ENCODE measurements around the gene TGM3.

The TGM3 gene

DNA sequence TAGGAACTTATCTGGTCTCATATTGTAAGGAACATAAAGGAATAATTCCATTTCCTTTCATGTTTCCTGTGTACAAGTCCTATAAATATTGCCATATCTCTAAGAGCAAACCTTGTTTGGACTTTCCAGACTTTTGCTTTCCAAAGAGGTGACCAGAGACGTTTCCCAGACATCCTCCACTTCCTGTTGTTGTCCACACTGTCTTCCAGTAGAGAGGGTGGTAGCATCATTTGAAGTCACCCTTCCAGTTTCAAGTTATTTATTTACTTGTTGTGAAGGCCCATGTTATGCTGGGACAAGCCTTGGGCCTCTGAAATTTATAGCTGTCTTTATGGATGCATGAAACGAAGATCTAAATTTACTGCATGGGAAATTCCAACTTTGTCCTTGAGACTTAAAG is 10.6 kb upstream of the TGM3 start:
- DNase-seq: no peak

DNA sequence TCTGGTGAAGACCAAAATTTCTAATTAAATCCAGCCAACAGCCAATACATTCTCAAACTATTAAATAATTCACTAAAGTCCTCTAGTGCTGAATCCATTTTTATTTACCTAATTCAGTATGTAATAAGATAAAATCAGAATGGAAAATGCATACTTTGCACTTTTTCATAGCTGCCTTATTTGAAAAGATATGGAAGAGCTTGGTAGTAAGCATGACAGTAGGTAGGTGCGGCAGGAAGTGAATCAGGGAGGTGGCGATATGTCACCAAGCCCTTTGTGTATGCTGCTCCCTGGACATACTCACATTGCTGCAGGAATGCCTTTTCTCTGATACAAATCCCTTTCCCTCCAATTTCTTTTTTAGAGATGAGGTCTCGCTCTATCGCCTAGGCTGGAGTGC is 10.2 kb upstream of the TGM3 start:
- no peak for DNase-seq

DNA sequence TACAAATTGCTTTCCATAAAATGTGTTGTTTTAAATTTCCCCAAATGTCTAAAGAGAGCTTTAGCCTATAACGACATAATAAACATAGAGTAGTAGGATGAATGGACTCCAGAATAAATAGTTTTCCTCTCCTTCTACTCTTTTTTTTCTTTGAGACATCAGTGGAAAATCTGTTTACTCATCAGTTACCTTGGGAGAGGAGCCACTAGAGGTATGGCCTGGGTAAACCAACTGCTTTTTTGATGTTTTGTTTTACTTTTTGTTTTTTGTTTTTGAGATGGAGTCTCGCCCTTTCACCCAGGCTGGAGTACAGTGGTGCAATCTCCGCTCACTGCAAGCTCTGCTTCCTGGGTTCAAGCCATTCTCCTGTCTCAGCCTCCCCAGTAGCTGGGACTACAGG is 8.3 kb upstream of the TGM3 start:
- no peak for DNase-seq

DNA sequence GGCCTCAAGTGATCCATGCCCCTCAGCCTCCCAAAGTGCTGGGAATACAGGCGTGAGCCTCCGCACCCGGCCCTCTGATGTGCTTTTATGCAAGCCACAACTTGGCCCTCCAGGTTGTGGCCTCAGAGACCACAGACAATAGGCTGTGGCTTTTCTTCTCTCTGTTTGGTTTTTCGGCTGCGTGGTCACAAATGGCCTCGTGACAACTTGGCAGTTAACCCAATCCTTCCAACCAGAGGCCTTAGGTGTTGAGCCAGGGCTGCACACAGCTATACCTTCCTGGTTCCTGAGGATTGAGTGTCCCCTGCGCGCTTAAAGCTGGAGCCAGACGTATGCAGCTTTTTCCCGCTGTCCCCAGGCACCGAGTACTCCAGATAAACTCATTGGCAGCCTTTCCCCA is 6.3 kb upstream of the TGM3 start:
- no peak for DNase-seq

DNA sequence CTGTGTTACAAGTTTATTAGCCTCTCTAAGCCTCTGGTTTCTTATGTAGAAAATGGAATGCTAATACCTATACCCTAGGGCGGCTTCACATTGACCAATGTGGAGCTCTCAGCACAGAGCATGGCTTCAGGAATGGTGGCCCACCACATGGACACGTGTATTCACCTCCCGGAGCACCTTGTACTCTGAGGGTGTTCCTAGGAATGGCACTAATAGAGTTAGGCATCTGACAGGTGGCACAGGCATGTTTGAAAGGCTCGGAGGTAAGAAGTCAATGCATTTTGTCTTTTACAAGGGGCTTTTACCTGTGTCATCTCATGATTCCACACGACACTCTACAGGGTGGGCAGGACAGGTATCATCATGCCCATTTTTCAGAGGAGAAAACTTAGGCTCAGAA is 5.3 kb upstream of the TGM3 start:
- DNase-seq: no peak

DNA sequence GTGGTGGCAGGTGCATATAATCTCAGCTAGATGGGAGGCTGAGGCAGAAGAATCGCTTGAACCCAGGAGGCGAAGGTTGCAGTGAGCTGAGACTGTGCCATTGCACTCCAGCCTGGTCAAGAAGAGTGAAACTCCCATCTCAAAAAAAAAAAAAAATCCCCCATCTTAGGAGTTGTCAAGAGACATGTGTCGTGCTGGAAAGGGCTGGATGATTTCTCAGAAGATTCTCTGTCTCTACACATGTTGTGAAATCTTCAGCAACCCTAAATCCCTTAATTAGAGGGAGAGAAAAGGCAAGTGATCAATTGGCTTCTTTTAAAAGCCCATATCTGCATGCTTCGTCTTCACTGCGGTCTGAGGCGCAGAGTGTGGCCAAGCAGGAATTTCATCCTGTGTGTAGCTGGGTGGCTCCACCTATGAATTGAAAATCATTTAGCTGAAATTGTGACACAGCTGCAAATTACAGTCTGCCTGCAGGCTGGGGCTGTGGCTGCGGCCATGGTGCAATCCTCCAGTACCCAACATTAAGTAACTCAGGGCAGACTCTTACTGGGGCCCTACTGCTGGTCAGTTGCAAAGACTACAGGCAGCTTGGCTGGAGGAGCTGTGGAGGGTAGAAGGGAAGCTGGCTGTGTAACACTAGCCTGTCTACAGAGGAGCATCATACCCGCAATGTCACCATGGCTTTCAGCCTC is 3.2 kb upstream of the TGM3 start:
- no peak for DNase-seq

DNA sequence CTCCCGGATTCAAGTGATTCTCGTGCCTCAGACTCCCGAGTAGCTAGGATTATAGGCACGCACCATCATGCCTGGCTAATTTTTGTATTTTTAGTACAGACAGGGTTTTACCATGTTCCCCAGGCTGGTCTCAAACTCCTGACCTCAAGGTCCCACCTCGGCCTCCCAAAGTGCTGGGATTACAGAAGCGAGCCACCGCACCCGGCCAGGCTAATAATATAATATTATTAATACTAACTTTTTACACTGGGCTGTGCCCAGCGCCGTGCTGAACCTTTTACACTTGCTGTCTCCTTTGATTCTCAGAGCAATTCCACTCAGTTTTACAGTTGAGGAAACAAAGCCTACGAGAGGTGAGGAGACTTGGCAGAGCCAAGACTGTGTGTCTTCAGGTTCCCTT is 2.3 kb upstream of the TGM3 start:
- DNase-seq: no peak

DNA sequence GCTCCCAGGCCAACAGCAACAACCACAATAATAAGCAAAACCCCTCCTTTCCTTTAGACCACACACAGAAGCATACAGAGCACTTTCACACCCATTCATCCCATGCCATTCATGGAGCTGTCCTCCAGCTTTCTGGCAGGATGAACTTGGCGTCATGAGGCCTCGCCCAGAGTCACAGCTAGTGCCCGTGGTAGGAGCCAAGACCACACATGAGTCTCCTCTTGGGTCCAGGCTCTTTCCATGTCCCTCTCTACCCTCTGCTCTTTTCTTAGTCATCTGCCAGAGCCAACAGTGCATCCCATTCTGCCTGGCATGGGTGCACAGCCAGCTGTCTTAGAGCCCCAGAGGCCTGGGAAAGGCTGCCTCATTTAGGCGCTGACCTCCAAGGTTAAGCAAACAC is 1.8 kb upstream of the TGM3 start:
- DNase-seq: no peak

DNA sequence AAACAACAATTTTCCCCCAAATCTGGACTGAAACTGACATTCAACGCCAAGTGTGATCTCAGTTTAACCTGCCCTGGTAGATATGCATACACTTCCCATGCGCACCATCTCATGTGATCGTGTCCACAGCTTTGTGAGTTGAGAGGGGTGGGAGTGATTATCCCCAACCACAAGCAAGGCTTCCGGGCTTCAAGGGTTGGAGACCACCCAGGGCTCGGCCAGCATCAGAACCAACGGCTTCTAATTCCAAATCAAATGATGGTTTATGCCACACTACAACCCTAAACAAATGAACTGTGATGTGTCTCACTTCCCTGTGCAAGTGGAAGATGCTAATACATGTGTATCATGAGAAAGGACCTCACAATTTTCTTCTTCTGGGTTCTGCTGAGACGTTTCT is 515 bp upstream of the TGM3 start:
- DNase-seq: no peak

DNA sequence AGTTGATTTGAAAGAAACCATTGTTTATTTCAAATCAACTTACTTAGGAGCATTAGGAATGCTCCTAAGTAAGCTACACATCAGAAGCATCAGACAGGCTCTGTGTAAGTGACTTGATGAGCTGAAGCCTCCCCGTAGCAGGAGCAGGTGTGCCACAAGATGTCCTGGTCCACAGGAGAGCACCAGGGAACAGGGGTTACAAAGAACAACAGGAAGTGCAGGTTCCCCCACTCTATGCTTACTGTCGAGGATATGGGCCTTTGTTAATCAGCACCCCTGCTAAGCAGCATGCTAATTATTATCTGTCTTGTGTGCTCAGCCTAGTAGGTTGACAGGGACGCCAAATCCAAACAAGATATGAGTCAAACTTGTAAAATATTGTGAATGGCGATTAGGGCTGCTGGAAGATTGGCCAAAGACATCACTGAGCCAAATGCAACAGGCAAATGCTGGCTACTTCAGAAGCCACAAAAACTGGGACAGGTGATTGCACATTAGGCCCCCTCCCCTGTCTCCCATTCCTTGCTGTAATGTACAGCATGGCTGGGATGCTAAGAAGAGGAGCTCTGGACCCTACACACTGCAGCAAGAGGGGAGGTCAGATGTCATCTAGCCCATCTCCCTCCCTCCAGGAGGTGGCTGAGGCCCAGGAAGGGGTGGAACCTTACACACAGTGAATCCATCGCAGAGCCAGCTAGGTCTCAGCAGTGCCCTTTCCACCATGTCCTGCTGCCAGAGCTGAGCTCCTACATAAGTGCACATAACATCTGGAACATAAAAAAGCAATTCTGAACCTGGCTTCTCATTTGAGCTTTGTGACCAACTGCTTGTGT is 939 bp downstream of the TGM3 start:
- DNase-seq: no peak

DNA sequence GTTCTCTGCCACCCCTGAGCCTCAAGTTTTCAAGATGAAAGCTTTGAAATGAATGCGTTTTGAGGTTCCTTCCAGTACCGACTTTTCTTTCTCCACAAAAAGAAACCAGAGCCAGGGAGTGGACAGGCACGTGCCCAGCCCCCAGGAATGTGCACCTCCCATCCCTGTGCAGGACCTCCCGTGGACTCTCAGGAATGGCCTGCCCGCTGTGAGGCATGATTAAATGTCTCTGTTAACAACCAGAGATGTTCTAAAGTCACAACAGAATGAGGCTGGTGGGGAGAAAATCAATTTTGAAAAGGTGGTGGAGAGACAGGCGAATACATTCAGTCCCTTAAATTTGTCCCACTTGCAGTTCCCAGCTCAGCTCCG is 1.5 kb downstream of the TGM3 start:
- no peak for DNase-seq

DNA sequence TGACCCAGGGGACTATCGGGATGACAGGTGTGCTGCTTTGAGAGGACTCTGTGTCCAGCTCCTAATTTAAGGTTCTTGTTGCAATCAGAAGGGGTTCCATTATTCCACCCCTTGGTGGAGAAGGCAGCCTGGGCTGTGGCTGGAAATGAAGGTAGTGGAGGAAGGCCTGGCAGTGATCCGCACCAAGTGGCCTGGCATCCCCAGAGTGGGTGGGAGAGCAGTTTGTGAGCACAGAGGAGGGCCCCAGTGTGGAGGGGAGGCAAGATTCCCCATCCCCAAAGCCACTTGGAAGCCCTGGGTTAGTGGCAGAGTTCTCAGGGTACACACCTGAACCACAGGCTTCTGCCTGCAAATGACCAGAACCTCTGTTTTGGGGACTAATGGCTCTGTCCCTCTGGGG is 2.3 kb downstream of the TGM3 start:
- no peak for DNase-seq

DNA sequence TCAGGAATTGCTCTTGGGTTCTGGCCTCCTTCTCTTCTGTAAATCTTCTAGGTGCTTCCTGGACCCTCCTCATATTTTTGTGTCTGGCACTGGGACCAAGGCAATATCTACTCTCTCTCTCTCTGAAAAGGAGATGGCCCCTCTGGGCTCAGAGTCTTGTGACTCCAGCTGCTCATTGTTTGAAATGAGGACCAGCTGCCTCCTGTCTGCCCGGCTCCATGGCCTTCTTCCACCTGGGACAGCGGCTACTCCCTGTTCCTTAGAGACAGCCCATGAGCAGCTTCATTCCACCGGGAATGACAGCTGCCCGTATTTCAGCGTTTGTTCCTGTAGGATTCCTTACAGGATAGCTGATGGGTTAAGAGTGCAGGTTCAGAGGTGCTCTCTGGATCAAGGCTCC is 2.9 kb downstream of the TGM3 start:
- DNase-seq: no peak

DNA sequence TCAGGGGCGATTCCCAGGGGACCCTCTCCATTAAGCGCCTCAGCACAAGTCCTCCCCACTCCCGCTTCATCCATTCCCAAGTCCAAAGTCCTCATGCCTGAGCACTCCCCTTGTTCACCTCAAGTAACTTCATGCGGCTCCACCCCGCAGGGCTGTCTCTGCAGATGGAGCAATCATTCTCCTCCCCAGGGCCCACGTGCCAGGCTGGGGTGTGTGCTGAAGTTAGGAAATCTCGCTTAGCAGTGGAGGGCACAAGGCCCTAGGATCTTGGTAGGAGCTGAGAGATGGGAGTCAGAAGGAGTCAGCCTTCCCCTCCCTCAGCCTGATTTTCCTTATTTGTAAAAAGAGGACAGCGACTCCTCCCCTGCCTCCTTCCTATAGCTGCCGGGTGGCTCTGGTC is 3.5 kb downstream of the TGM3 start:
- DNase-seq: no peak

DNA sequence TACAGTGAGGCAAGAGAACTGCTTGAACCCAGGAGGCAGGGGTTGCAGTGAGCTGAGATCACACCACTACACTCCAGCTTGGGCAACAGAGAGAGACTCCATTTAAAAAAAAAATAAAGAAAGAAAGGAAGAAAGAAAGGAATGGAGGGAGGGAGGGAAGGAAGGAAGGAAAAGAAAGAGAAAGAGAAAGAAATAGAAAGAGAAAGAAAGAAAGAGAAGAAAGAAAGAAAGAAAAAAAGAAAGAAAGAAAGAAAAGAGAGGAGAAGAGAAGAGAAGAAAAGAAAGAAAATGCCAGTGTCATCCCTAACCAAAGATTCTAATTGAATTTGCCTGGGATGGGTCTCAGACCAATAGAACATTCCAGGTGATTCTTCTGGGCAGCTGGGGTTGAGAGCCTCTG is 4.2 kb downstream of the TGM3 start:
- no peak for DNase-seq

DNA sequence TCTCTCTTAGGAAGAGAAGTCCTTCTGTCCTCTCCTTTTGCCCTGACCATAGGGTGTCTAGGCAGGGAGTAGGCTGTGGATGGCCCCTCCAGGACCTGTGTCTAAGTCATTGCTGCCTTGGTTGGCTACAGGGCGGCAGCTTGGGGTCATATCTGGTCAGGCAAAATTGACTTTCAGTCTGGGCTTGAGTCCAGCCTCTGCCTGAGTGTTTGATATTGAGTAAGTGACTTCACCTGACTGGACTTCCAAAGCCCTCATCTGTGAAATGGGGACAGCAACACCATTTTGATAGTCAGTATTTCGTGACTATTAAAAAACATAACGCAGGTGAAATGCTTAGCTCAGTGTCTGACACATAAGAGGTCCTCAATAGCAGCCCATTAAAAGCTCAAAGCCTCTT is 4.6 kb downstream of the TGM3 start:
- no peak for DNase-seq

DNA sequence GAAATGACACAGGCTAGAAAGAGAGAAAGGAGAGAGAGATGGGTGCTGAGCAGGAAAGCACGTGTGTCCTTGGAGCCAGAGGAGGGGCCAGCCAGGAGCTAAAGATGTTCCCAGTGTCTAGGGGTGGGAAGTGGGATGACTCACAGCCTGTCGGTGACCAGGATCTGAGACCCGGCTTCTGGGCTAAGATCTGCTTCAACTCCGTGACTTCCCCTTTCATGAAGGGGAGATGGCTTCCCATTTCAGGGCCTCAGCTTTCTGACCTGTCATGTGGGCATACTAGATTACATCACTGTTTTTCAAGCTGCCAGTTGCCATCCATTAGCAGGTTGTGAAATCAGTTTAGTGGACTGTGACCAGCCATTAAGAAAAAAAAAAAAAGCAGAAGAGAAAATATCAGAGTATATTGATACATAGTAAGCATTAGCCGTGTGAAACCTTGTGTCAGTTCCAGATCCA is 5.4 kb downstream of the TGM3 start:
- DNase-seq: no peak

DNA sequence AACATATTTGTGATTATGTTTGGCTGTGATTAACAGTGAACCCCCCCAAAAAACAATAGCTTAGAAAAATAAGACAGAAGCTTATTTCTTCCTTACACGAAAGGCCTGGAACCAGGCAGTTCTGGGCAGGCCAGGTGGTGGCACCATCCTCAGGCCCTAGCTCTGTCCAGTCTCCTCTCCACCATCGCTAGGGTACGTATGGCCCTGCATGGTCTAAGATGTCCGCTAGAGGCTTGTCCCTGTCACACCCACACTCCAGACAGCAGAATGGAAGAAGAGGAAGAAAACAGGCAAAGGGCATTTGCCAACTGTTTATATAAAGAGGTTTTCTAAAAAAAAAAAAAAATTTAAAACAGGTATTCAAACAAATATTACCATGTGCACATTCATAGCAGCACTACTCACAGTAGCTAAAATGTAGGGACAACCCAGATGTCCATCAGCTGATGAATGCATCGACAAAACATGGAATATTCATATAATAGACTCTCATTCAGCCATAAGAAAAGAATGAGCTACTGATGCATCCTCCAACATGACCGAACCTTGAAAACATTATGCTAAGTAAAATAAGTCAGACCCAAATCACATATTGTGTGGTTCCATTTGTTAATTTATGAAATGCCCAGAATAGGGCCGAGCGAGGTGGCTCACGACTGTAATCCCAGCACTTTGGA is 6.7 kb downstream of the TGM3 start:
- no peak for DNase-seq

DNA sequence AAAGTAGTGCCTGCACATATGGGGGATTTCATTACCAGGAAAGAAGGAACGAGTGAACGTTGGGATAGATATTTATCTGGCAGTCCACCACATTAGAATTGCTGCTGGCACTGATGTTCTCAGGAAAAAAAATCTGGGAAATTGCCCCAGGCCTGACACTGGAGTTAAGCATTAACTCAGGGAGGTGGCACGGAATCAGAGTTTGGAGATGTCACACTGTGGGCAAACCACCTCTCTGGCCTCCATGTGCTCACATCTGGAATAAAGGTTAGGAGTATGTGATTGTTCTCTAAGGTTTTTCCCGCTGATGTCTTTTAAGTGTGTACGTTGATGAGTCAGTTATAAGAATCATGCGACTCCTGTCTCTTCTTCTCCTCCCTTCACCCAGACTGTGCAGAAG is 7.9 kb downstream of the TGM3 start:
- DNase-seq: no peak

DNA sequence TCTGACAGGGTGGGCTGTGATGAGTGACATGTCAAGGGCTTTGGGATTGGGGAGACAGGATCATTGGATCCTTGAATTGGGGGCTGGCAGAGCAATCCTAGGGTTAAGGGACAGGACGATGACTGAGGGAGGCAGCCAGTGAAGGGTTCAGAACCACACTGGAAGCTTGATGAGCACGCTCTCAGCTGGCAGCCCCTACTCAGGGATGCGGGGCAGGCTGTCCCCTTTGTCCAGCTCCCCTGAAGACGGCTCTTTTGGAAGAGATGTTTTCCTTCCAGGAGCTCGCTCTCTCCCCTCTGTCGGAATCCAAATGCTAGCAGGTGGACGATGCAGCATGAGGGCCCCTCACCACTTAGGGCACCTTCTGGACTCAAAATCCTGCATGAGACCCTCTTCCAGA is 8.4 kb downstream of the TGM3 start:
- DNase-seq: no peak

DNA sequence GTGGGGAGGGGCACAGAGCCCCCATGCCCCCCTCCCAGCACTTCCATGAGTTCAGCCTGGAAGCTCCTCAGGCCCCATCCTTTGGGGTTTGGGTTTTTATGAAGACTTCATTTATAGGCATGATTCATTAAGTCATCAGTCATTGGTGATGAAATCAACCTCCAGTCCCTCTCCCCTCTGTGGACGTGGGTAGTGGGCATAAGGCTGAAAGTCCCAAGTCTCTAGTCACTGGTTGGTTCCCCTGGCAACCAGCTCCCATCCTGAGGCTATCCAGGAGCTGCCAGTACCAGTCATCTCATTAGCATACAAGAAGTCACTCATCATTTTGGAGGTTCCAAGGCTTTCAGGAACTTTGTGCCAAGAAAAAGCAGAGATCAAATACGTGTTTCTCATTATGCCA is 9.2 kb downstream of the TGM3 start:
- no peak for DNase-seq

DNA sequence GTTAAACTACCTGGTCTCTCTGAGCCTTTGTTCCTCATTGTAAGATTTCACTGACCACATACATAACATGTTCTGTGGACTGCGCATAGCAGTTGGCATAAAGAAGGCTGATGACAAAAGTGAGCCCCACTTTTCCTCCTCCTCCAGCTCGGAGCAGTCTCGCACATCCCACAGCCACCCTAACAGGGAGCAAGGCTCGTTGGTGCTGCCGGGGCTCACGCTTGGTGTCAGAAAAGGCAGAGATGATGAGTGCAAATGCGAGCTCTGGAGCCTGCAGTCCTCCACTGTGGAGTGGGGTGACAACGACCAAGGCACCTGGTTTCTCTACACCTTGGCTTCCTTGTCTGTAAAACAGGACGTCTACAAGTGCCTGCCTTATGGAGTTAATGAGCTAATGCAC is 9.7 kb downstream of the TGM3 start:
- DNase-seq: no peak

DNA sequence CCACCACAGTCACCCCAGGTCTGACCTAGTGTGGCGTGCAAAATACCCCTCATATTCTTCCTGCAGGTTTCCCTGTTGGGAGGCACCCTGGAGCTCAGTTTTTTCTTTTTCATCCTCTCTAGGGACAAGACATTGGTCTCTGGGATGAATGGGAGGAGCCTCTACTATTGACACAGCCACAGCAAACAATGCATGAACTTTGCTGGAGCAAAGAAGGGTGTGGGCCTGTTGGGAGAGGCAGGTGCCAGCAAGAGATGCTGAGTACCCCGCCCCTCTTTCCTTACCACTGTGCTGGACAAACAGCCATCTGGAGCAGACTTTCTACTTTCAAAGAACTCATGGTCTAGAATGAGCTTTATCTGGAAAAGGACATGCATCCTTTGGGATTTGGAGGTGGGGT is 10.1 kb downstream of the TGM3 start:
- DNase-seq: no peak

DNA sequence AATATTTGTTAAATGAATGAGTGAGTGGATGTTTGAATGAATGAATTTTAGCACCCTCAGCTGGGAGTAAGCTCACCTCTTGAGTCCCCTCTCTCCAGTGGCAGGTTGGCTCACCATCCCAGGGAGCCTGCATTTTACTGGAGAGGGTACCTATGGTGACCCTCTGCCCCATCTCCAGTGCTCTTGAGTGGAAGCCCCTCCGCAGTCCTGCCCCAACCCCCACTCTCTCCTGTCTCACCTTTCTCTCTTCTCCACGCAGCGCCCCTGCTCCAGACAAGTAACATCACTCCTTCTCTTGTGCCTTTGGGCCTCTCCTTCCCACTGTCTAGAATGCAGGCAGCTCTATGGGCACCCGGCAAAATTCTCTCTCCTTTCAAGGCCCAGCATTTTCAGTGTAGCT is 11.3 kb downstream of the TGM3 start:
- no peak for DNase-seq
